HEK293T (cell line): ENCODE results near the gene PACRG.

Experiments used
- ARNT ChIP-seq: fragments of 450-650 bp; IDR thresholded peaks from 2 replicates; pipeline ENCODE4 v1.6.1; 2017; ENCODE audit warnings: mild to moderate bottlenecking
- FOXA1 ChIP-seq: fragments of 450-650 bp; IDR thresholded peaks from 2 replicates; pipeline ENCODE4 v1.6.1; 2016; ENCODE audit warnings: mild to moderate bottlenecking
- FOXK2 ChIP-seq: fragments of 450-650 bp; IDR thresholded peaks from 2 replicates; pipeline ENCODE4 v1.6.1; 2016; ENCODE audit warnings: mild to moderate bottlenecking
- SP1 ChIP-seq: fragments of 450-650 bp; IDR thresholded peaks from 2 replicates; pipeline ENCODE4 v1.6.1; 2017

- TF ChIP-seq FOXA1: no peak
- TF ChIP-seq SP1: no peak
- no peak for TF ChIP-seq FOXK2
- no peak for TF ChIP-seq ARNT
Measured at GRCh38 chr6:162868397-162868796, 140.6 kb downstream of the PACRG start.
